Limb (tissue), 2 donors: Measurements from ENCODE around the gene UQCC5.
A peak's percentile ranks its signal among the peaks of the same experiment; 100 is the strongest.

ENCODE experiments used
- DNase-seq, 2 donors: peaks; one replicate each; pipeline ENCODE4 v3.0.0-alpha.2; 2016; ENCODE audit errors: extremely low spot score in 2 of 2

The UQCC5 gene

GRCh38 chr3:52532838-52533622, 3.4 kb upstream of the UQCC5 start:
- DNase-seq = peak in 1 of 2 donors; percentile 60

GRCh38 chr3:52533623-52534280, 2.7 kb upstream of the UQCC5 start, which contains the start of gene NT5DC2:
NT5DC2 (minus strand) TSS chr3:52533857; CDS start chr3:52533737, 120 bp downstream.
- DNase-seq = peak; percentile 84 to 91

- DNase-seq = peak; percentile 19 to 42
Measured at GRCh38 chr3:52534281-52535183, 1.9 kb upstream of the UQCC5 start.

- no peak for DNase-seq
Measured at GRCh38 chr3:52535411-52536111, 844 bp upstream of the UQCC5 start.

- DNase-seq = no peak
Measured at GRCh38 chr3:52536112-52536368, 365 bp upstream of the UQCC5 start.

- peak in 1 of 2 donors; percentile 26 for DNase-seq
Measured at GRCh38 chr3:52537165-52537620, 788 bp downstream of the UQCC5 start.

- DNase-seq = no peak
Measured at GRCh38 chr3:52537726-52538421, 1.5 kb downstream of the UQCC5 start.

- DNase-seq = no peak
Measured at GRCh38 chr3:52539010-52539653, 2.7 kb downstream of the UQCC5 start.

GRCh38 chr3:52541050-52541449, 4.6 kb downstream of the UQCC5 start:
- no peak for DNase-seq

GRCh38 chr3:52544937-52545336, 8.5 kb downstream of the UQCC5 start:
- no peak for DNase-seq

GRCh38 chr3:52546111-52546901, 9.9 kb downstream of the UQCC5 start:
- DNase-seq = no peak

GRCh38 chr3:52547143-52547542, 10.7 kb downstream of the UQCC5 start:
- DNase-seq = no peak

- DNase-seq = no peak
Measured at GRCh38 chr3:52551118-52551517, 14.7 kb downstream of the UQCC5 start.

GRCh38 chr3:52552089-52552488, 15.7 kb downstream of the UQCC5 start:
- no peak for DNase-seq

GRCh38 chr3:52554026-52554755, 17.8 kb downstream of the UQCC5 start:
- DNase-seq = no peak

GRCh38 chr3:52555056-52555455, 18.7 kb downstream of the UQCC5 start:
- no peak for DNase-seq

- no peak for DNase-seq
Measured at GRCh38 chr3:52557011-52557960, 20.9 kb downstream of the UQCC5 start.

GRCh38 chr3:52558436-52558835, 22.0 kb downstream of the UQCC5 start:
- DNase-seq = no peak
